Body of pancreas (tissue), 4 donors: ENCODE measurements around the gene NIPSNAP3A. TPM values are rescaled to one million over a fixed set of nuclear protein-coding genes. Genes with fewer than 3 reads are reported as not detected.

Experiments
- ATAC-seq: fragments of 150-250 bp; one replicate; pipeline ENCODE4 v1.9.1; 2016
- DNase-seq, 4 donors: peaks; one replicate each; pipeline ENCODE4 v3.0.0-alpha.2; 2019
- H3K27ac ChIP-seq, 4 donors: fragments of 200-600 bp; sonication (generic); 1 replicate in 3 of 4; 2 replicates in 1 of 4; pipeline versions ENCODE4 v1.5.1 to v1.6.1; 2016 to 2019; ENCODE audit warnings: mild to moderate bottlenecking in 1 of 4, mixed read lengths in 1 of 4, moderate library complexity in 1 of 4
- H3K27me3 ChIP-seq, 2 donors: fragments of 200-600 bp; sonication (generic); one replicate each; pipeline ENCODE4 v1.6.0; 2016; ENCODE audit warnings: mild to moderate bottlenecking in 1 of 2
- H3K36me3 ChIP-seq, 2 donors: fragments of 200-600 bp; sonication (generic); replicated peaks in 1 of 2; 2 replicates each; pipeline ENCODE4 v1.5.1; 2016; ENCODE audit warnings: low read depth in 2 of 2; ENCODE audit not compliant: insufficient read depth in 1 of 2
- H3K4me1 ChIP-seq: fragments of 200-600 bp; sonication (generic); one replicate; pipeline ENCODE4 v1.6.0; 2016
- H3K4me3 ChIP-seq, 2 donors: fragments of 200-600 bp; sonication (generic); 1 replicate in 1 of 2; 2 replicates in 1 of 2; pipeline ENCODE4 v1.5.1; 2016 to 2019
- H3K9me3 ChIP-seq, 3 donors: fragments of 200-600 bp; sonication (generic); 1 replicate in 2 of 3; 2 replicates in 1 of 3; pipeline ENCODE4 v1.5.1; 2016
- POLR2A ChIP-seq, 3 donors: fragments of 450-650 bp; IDR thresholded peaks; one replicate each; pipeline ENCODE4 v1.6.1; 2016; ENCODE audit warnings: antibody characterized with exemption in 3 of 3, mild to moderate bottlenecking in 2 of 3
- WGBS, 2 donors: methylation state at CpG; one replicate each; pipeline ENCODE4 v1.1.5; 2017; 5-methylcytosine and 5-hydroxymethylcytosine counted together
- intact Hi-C: fragments of 100-400 bp; cut with DNase I; formaldehyde crosslinking; loops from one replicate; pipeline ENCODE4 v1.15.1; 2023
- total RNA-seq, 2 donors: library from RNA; depleted of rRNA; stranded (reverse); fragments of >200 nt; gene quantifications; one replicate each; pipeline ENCODE4 v1.1.0, GENCODE V29; 2016
- TF ChIP-seq, protein P1 (sequence below), 7 experiments: fragments of 450-650 bp in 4 of 7; fragments of 200-600 bp in 3 of 7; sonication (generic) in 3 of 7; IDR thresholded peaks; one replicate each; pipeline ENCODE4 v1.5.1; 2016 to 2019; ENCODE audit warnings: antibody characterized with exemption in 7 of 7

Gene NIPSNAP3A
- total RNA-seq, 2 donors from 2014 or later: 12.5 to 15.2 TPM

DNA sequence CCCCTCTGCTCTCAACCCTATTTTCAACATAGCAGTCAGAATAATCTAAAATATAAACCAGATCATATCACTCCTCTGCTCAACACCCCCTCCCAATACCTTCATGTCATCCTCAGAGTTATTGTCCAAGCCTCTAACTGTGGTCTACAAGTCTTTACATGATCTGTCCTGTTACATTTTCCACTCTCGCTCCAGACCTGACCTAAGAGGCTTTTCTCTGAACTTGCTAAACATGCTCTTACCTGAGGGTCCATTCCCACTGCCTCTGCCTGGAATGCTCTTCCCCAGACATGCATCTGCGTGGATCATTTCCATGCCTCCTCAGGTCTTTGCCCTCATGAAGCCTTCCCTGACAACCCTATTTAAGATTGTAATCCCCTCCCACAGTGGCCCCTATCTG is 28.5 kb downstream of the NIPSNAP3A start:
- H3K4me1 ChIP-seq: peaks cover 3% of the 10 kb centered on the region
- H3K9me3 ChIP-seq: no peaks in the 10 kb centered on the region
- H3K4me3 ChIP-seq: no peak overlapping the region
- TF ChIP-seq, protein P1, sequence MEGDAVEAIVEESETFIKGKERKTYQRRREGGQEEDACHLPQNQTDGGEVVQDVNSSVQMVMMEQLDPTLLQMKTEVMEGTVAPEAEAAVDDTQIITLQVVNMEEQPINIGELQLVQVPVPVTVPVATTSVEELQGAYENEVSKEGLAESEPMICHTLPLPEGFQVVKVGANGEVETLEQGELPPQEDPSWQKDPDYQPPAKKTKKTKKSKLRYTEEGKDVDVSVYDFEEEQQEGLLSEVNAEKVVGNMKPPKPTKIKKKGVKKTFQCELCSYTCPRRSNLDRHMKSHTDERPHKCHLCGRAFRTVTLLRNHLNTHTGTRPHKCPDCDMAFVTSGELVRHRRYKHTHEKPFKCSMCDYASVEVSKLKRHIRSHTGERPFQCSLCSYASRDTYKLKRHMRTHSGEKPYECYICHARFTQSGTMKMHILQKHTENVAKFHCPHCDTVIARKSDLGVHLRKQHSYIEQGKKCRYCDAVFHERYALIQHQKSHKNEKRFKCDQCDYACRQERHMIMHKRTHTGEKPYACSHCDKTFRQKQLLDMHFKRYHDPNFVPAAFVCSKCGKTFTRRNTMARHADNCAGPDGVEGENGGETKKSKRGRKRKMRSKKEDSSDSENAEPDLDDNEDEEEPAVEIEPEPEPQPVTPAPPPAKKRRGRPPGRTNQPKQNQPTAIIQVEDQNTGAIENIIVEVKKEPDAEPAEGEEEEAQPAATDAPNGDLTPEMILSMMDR (IDR thresholded peaks at IDR 0.05): no peak
- no peak for TF ChIP-seq POLR2A (IDR thresholded peaks at IDR 0.05)
- whole genome bisulfite sequencing, 2 donors: 91 to 97% methylated on average over 2 of the region's 2 CpGs
- ATAC-seq (no peak), DNase-seq (no peak)
- intact Hi-C loops: no loop called here
- peak overlapping the region in 1 of 4 donors; percentile 46 for H3K27ac ChIP-seq
- H3K36me3 ChIP-seq: no peaks in the 10 kb centered on the region
- H3K27me3 ChIP-seq: no peaks in the 10 kb centered on the region

DNA sequence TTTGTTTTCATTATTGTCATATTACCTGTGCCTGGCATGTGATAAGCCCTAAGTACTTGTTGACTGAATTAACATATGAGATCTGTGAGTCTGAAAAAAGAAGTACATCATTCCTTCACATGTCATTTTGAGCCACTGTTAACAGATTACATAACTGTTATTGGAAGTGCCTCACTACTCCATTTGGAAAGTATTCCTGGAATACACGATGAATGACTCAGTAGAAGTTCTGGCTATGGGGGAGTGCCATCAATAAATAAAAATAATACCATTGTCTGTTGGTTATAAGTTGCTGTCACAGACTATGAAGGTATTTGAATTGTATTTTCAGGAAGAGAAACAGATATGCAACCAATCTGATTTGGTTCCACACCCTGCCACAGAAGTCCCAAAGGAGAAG is 29.3 kb downstream of the NIPSNAP3A start:
- Histone ChIP-seq H3K36me3 (no peaks in the 10 kb centered on the region), H3K27ac (no peak overlapping the region), H3K4me3 (no peak overlapping the region), H3K4me1 (peaks cover 3% of the 10 kb centered on the region), H3K9me3 (no peaks in the 10 kb centered on the region), H3K27me3 (no peaks in the 10 kb centered on the region)
- TF ChIP-seq POLR2A (IDR thresholded peaks at IDR 0.05): no peak
- TF ChIP-seq, protein P1 (IDR thresholded peaks at IDR 0.05): no peak
- intact Hi-C loops: no loop called here
- WGBS, 2 donors: 55 to 69% methylated on average over 1 of the region's 1 CpG
- no peak for ATAC-seq
- DNase-seq: no peak

- Histone ChIP-seq H3K9me3 (no peaks in the 10 kb centered on the region), H3K4me3 (no peak overlapping the region), H3K4me1 (peaks cover 3% of the 10 kb centered on the region), H3K27ac (no peak overlapping the region), H3K27me3 (no peaks in the 10 kb centered on the region), H3K36me3 (peaks cover 0 to 8% of the 10 kb centered on the region in 2 donors)
- WGBS, 2 donors: 81 to 88% methylated on average over 4 of the region's 4 CpGs
- ATAC-seq (no peak), DNase-seq (no peak)
- TF ChIP-seq, protein P1 (IDR thresholded peaks at IDR 0.05): no peak
- no peak for TF ChIP-seq POLR2A (IDR thresholded peaks at IDR 0.05)
- intact Hi-C loops: no loop called here
These were observed 31.3 kb downstream of the NIPSNAP3A start for GRCh38 chr9:104778802-104779201.

DNA sequence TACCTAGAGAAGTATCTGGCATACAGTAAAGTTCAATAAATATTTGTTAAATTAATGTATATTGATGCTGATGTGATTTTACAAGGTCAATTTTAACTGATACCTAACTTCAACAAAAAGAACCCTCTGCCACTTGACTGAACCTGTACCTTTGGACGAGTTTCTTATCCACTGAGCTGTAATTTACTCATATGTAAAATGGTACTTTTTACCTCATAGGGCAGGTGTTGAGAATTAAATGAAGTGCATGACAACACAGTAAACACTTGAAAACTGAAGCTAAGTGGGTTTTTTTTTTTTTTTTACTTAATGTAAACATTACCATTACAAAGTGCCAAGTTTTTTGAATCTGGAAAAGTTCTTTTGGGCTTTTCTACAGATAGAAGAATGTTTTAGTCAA is 31.9 kb downstream of the NIPSNAP3A start:
- no peak overlapping the region for H3K4me3 ChIP-seq
- intact Hi-C loops: no loop called here
- peaks cover 0 to 8% of the 10 kb centered on the region in 2 donors for H3K36me3 ChIP-seq
- no peak for ATAC-seq
- TF ChIP-seq POLR2A (IDR thresholded peaks at IDR 0.05): no peak
- TF ChIP-seq, protein P1 (IDR thresholded peaks at IDR 0.05): no peak
- peaks cover 3% of the 10 kb centered on the region for H3K4me1 ChIP-seq
- H3K9me3 ChIP-seq: no peaks in the 10 kb centered on the region
- DNase-seq: no peak
- no peak overlapping the region for H3K27ac ChIP-seq
- WGBS, 2 donors: 27 to 37% methylated on average over 1 of the region's 1 CpG
- no peaks in the 10 kb centered on the region for H3K27me3 ChIP-seq

GRCh38 chr9:104779946-104780535 is 32.6 kb downstream of the NIPSNAP3A start:
- H3K9me3 ChIP-seq: no peaks in the 10 kb centered on the region
- H3K36me3 ChIP-seq: peaks cover 0 to 8% of the 10 kb centered on the region in 2 donors
- ATAC-seq (no peak), DNase-seq (peak in 1 of 4 donors; percentile 16)
- H3K27me3 ChIP-seq: no peaks in the 10 kb centered on the region
- H3K4me3 ChIP-seq: no peak overlapping the region
- no peak for TF ChIP-seq POLR2A (IDR thresholded peaks at IDR 0.05)
- TF ChIP-seq, protein P1 (IDR thresholded peaks at IDR 0.05): no peak
- no peak overlapping the region for H3K27ac ChIP-seq
- intact Hi-C loops: no loop called here
- 85 to 88% methylated on average over 9 of the region's 9 CpGs for WGBS, 2 donors
- peaks cover 3% of the 10 kb centered on the region for H3K4me1 ChIP-seq
